Retinal pigment epithelial cell (primary cell): ENCODE results near the gene ECE1.

Source experiments
- DNase-seq: peaks from one replicate; pipeline ENCODE4 v3.0.0-alpha.2; 2010; ENCODE audit warnings: low read depth
- H3K4me3 ChIP-seq: 2 replicates; pipeline ENCODE4 v1.5.1; 2011; ENCODE audit warnings: mild to moderate bottlenecking, low read length, control low read depth, moderate library complexity
- CTCF ChIP-seq: conservative IDR thresholded peaks from 2 replicates; pipeline ENCODE4 v1.5.1; 2011; ENCODE audit warnings: low read depth, low read length, control low read depth, inconsistent platforms

Gene ECE1

GRCh38 chr1:21330544-21330943 lies 40.3 kb upstream of the ECE1 start:
- H3K4me3 ChIP-seq, result no peak overlapping the region
- DNase-seq, result no peak
- no peak for TF ChIP-seq CTCF

- no peak overlapping the region for H3K4me3 ChIP-seq
- TF ChIP-seq CTCF, result no peak
- no peak for DNase-seq
Measured at GRCh38 chr1:21329209-21329844, 39.1 kb upstream of the ECE1 start.

- no peak overlapping the region for H3K4me3 ChIP-seq
- TF ChIP-seq CTCF, result no peak
- DNase-seq, result no peak
Measured at GRCh38 chr1:21327566-21328323, 37.5 kb upstream of the ECE1 start.

GRCh38 chr1:21326861-21327344 lies 36.6 kb upstream of the ECE1 start:
- no peak for TF ChIP-seq CTCF
- H3K4me3 ChIP-seq, result no peak overlapping the region

GRCh38 chr1:21325731-21326387 lies 35.6 kb upstream of the ECE1 start:
- TF ChIP-seq CTCF, result no peak
- H3K4me3 ChIP-seq, result no peak overlapping the region
- DNase-seq, result no peak

More at GRCh38 chr1:21326861-21327344, 36.6 kb upstream of the ECE1 start:
- DNase-seq, result no peak

GRCh38 chr1:21325231-21325718 lies 35.0 kb upstream of the ECE1 start:
- H3K4me3 ChIP-seq, result no peak overlapping the region
- TF ChIP-seq CTCF, result no peak
- no peak for DNase-seq
